Endodermal cell (in vitro differentiated cells): Measurements from ENCODE around the gene NFIC. TPM values are rescaled to one million over a fixed set of nuclear protein-coding genes. Genes with fewer than 3 reads are reported as not detected.

Source experiments
- DNase-seq: peaks from one replicate; pipeline ENCODE4 v3.0.0-alpha.2; 2017
- H3K27ac ChIP-seq: 2 replicates; pipeline ENCODE4 v1.5.1; 2013; ENCODE audit warnings: mild to moderate bottlenecking, low read depth, low read length, moderate library complexity
- H3K27me3 ChIP-seq: 2 replicates; pipeline ENCODE4 v1.6.1; 2013; ENCODE audit warnings: mild to moderate bottlenecking, low read length, moderate library complexity; ENCODE audit not compliant: insufficient read depth, control insufficient read depth, poor library complexity, severe bottlenecking
- H3K36me3 ChIP-seq: 2 replicates; pipeline ENCODE4 v1.7.0; 2013; ENCODE audit warnings: mild to moderate bottlenecking, low read length, moderate library complexity; ENCODE audit not compliant: control insufficient read depth, insufficient read depth
- H3K4me1 ChIP-seq: one replicate; pipeline ENCODE4 v1.7.0; 2013; ENCODE audit warnings: low read length; ENCODE audit not compliant: control insufficient read depth, insufficient read depth
- H3K4me3 ChIP-seq: 2 replicates; pipeline ENCODE4 v1.5.1; 2013; ENCODE audit warnings: mild to moderate bottlenecking, low read length, moderate library complexity
- H3K9ac ChIP-seq: 2 replicates; pipeline ENCODE4 v1.6.1; 2013; ENCODE audit warnings: mild to moderate bottlenecking, low read length, moderate library complexity; ENCODE audit not compliant: poor library complexity, severe bottlenecking; ENCODE audit errors: extremely low read depth
- H3K9me3 ChIP-seq: 2 replicates; pipeline ENCODE4 v1.6.1; 2013; ENCODE audit warnings: mild to moderate bottlenecking, low read length, moderate library complexity; ENCODE audit not compliant: control insufficient read depth
- H3K27ac Mint-ChIP-seq: 2 replicates; pipeline ENCODE4 v1.8.0; 2020; ENCODE audit warnings: mixed read lengths
- H3K27me3 Mint-ChIP-seq: 2 replicates; pipeline ENCODE4 v1.8.0; 2021; ENCODE audit warnings: mild to moderate bottlenecking, mixed read lengths; ENCODE audit not compliant: insufficient read depth
- H3K36me3 Mint-ChIP-seq: 2 replicates; pipeline ENCODE4 v1.8.0; 2020; ENCODE audit warnings: low read depth, mixed read lengths
- H3K4me1 Mint-ChIP-seq: 2 replicates; pipeline ENCODE4 v1.8.0; 2020; ENCODE audit warnings: mixed read lengths
- H3K4me3 Mint-ChIP-seq: 2 replicates; pipeline ENCODE4 v1.8.0; 2020; ENCODE audit warnings: mild to moderate bottlenecking, moderate library complexity, mixed read lengths
- H3K9me3 Mint-ChIP-seq: 2 replicates; pipeline ENCODE4 v1.8.0; 2020; ENCODE audit warnings: mild to moderate bottlenecking, mixed read lengths
- CTCF ChIP-seq: fragments of 200-600 bp; sonication (generic); conservative IDR thresholded peaks from 2 replicates; pipeline ENCODE4 v1.5.0; 2021; ENCODE audit warnings: antibody characterized with exemption, mild to moderate bottlenecking
- WGBS, 2 experiments: methylation state at CpG; one replicate each; pipeline versions ENCODE4 v1.1.5 to v1.1.7; 2013; ENCODE audit warnings: missing lambda C conversion rate in 2 of 2, mixed read lengths in 1 of 2; ENCODE audit not compliant: insufficient coverage in 1 of 2, insufficient read length in 1 of 2; 5-methylcytosine and 5-hydroxymethylcytosine counted together
- total RNA-seq, 2 donors: library from RNA; stranded (reverse); fragmentation: NEBNext Ultra II Directional in 1 of 2; extraction: Animal tissue kit (Norgen Biotek cat#: 25700) in 1 of 2; gene quantifications; 2 replicates in 1 of 2; 3 replicates in 1 of 2; pipeline ENCODE4 v1.2.1, GENCODE V29; 2021

NFIC gene
- total RNA-seq, 2 donors from 2014 or later: 5.2 to 6.6 TPM

DNA sequence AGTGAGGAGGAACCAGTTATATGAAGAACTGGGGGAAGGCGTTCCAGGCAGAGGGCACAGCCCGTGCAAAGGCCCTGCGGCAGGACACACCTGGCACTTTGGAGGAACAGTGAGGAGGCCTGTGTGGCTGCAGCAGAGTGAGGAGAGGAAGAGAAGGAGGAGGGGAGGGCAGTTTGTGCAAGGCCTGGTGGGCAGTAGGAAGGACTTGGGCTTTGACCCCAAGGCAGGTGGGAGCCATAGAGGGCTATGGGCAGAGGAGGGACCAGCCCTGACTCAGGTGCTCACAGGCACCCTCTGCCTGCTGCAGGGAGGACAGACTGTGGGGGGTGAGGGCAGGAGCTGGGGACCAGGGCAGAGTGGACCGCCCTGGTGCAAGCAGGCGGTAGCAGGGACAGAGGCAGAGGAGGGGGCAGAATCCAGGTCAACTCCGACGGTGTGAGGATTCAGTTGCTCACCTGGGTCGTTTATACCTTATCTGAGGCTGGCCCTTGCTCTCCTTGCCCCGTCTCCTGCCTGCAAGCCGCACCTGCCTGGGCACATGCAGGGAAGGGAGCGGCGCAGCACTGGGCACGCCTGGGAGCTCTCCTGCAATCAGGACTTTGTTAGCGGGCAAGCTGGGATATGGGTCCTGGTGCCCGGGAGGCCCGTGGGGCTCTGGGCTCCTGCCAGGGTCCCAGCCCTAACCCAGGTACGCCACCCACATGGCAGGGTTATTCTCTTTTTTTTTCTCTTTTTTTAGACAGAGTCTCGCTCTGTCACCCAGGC lies 34.8 kb downstream of the NFIC start:
- H3K9me3 Mint-ChIP-seq: peaks cover 7% of the 10 kb centered on the region
- no peak overlapping the region for H3K4me3 ChIP-seq
- no peaks in the 10 kb centered on the region for H3K4me1 Mint-ChIP-seq
- 84 to 93% methylated on average over 10 to 18 of the region's 18 CpGs for WGBS, 2 experiments
- no peaks in the 10 kb centered on the region for H3K27me3 ChIP-seq
- TF ChIP-seq CTCF: no peak
- peaks cover 4% of the 10 kb centered on the region for H3K9me3 ChIP-seq
- no peaks in the 10 kb centered on the region for H3K36me3 ChIP-seq
- no peak for DNase-seq
- no peak overlapping the region for H3K27ac Mint-ChIP-seq
- no peak overlapping the region for H3K27ac ChIP-seq
- peaks cover 13% of the 10 kb centered on the region for H3K27me3 Mint-ChIP-seq
- H3K4me3 Mint-ChIP-seq: no peak overlapping the region
- H3K9ac ChIP-seq: no peak overlapping the region
- H3K4me1 ChIP-seq: no peaks in the 10 kb centered on the region
- no peaks in the 10 kb centered on the region for H3K36me3 Mint-ChIP-seq

GRCh38 chr19:3402631-3403443 lies 36.5 kb downstream of the NFIC start:
- WGBS, 2 experiments: 81 to 84% methylated on average over 8 to 10 of the region's 10 CpGs
- H3K27ac ChIP-seq: no peak overlapping the region
- no peaks in the 10 kb centered on the region for H3K36me3 ChIP-seq
- no peak overlapping the region for H3K9ac ChIP-seq
- Mint-ChIP-seq H3K27ac (no peak overlapping the region), H3K9me3 (peaks cover 7% of the 10 kb centered on the region), H3K4me3 (no peak overlapping the region), H3K36me3 (no peaks in the 10 kb centered on the region), H3K27me3 (peaks cover 10% of the 10 kb centered on the region), H3K4me1 (no peaks in the 10 kb centered on the region)
- DNase-seq: no peak
- H3K9me3 ChIP-seq: peaks cover 4% of the 10 kb centered on the region
- TF ChIP-seq CTCF: no peak
- no peaks in the 10 kb centered on the region for H3K4me1 ChIP-seq
- no peaks in the 10 kb centered on the region for H3K27me3 ChIP-seq
- H3K4me3 ChIP-seq: no peak overlapping the region

DNA sequence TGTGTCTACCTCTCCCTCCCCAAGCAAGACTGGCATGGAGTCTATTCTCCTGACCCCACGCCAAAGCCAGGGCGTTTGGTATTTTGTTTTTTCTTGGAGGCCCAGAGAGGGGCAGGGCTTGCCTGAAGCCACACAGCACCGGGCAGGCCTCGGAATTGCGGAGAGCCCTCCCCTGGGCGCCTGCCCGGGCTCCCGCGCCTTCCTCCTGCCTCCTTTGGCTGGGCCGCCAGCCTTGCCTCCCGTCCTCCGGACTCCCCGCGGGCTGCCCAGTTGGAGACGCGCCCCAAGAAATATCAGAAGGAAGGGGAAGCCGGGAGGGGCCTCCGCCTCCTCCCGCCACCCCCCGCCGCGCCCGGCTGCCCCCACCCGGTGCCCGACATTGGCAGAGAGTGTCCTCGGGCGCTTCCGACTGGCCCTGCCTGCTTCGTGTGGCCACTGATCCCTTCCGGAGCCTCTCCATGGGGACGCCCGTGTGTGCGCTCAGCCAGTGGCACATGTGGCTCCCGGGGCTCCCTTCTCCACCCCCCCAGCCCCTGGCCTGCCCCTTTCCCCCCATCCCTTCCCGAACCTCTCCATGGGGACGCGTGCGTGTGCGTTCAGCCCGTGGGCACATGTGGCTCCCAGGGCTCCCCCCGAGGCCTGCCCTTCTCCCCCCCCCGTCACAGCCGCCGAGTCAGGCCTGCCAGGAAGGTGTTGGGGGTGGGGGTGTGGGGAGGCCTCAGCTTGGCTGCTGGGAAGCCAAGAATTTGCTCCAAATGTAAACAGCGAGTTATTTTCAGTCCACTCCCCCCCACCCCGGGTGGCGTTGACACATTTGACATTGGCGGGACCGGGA lies 37.3 kb downstream of the NFIC start:
- H3K27ac Mint-ChIP-seq: no peak overlapping the region
- Histone ChIP-seq H3K4me3 (no peak overlapping the region), H3K27ac (no peak overlapping the region), H3K36me3 (no peaks in the 10 kb centered on the region), H3K4me1 (no peaks in the 10 kb centered on the region), H3K9ac (no peak overlapping the region), H3K27me3 (no peaks in the 10 kb centered on the region), H3K9me3 (peaks cover 4% of the 10 kb centered on the region)
- H3K36me3 Mint-ChIP-seq: no peaks in the 10 kb centered on the region
- no peak for TF ChIP-seq CTCF
- peak; percentile 70 for DNase-seq
- WGBS, 2 experiments: 92 to 95% methylated on average over 14 to 38 of the region's 49 CpGs
- peaks cover 10% of the 10 kb centered on the region for H3K27me3 Mint-ChIP-seq
- H3K4me3 Mint-ChIP-seq: no peak overlapping the region
- H3K9me3 Mint-ChIP-seq: peaks cover 7% of the 10 kb centered on the region
- H3K4me1 Mint-ChIP-seq: no peaks in the 10 kb centered on the region
